ENCODE results near the gene PLAU.

DNA sequence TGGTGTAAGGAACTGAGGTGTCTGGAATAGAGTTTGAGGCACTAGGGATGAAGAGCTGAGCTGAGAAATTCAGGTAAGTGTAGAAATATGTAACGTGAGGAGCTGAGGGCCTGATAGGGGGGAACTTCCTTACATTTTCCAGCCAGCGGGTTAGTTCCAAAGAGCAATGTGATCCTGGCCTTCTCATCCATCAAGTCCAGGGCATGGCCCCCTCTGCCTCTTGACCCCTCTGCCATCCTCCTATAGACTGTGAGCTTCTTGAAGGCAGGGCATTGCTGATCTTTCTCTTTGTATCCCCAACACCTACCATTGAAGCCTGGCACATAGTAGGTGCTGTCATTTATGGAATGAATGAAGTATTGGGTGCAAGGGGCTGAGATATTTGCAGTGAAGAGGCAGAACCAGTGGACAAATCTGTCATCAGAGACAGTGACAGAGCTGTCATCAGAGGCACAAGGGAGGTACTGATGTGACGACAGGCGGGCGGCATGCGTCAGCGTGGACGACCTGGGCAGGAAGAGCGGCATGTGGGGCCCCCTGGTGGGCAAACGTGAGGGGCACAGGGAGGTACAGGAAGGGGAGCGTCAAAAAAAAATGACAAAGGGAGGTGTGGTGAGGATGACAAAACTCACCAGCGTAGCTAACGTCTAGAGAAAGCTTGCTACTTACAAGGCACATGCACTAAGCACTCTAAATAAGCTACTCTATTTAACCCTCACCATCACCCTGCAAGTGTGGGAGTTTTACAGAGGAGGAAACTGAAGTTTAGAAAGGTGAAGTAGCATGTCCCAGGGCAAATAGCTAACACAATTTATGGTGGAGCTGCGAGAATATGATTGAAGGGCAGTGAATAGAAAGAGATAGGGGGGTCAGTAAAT, 31.4 kb upstream of the PLAU start:
- TF ChIP-seq POLR2A (IDR thresholded peaks at IDR 0.05; ENCODE audit: low read length) (no peak), GATA1 (IDR thresholded peaks at IDR 0.05; ENCODE audit: low read depth, low read length) (no peak)

All from erythroblast (primary cell).